ENCODE results near the gene HMX3. TPM values are rescaled to one million over a fixed set of nuclear protein-coding genes. Genes with fewer than 3 reads are reported as not detected.

HMX3 gene
- total and polyA plus RNA-seq, 2 of the 8 experiments (the other 6 are each of a cell fraction or from before 2014, with no cell fraction given) = 0.05 TPM; not detected in 1

DNA sequence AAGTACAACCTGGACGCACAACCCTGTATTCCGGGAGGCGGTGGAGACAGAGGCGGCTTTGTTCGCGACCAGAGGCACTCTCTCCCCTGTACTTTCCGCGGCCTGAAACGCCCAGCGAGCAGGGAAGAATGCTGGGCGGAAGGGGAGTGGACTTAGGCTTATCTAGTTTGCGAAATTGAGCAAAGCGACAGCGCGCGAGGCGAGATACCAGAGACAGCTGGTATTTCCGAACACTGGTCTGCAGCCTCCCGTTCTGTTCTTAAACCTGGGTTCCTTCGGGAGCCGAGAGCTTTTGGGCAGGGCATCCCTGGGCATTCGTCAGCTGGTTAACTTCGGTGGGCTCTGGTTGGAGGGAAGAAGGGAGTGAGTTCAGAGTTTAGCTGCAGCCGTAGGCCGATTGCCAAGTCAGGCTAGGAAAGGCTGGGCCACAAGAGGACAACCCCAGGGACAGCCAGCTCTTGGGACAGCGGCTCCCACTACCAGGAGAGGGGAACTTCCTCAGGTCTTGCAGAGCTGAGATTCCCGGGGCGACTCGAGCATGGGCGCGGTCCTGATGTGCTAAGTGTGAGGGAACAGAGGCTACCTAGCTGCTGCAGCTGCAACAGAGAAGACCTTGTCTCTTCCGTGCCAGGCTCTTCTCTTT is 3.9 kb downstream of the HMX3 start:
- peak overlapping the region; percentile 1 to 50 (median 34); a peak in 6 of 8 replicates for H3K4me3 ChIP-seq (ENCODE audit: extremely low read depth in 1 of 4, insufficient read depth in 2 of 4, low read depth in 3 of 4, low read length in 4 of 4)
- no peaks in the 10 kb centered on the region for H3K79me2 ChIP-seq (ENCODE audit: control insufficient read depth in 1 of 2, insufficient read depth in 2 of 2, low read length in 2 of 2)
- no peaks in the 10 kb centered on the region for H3K9me3 ChIP-seq (ENCODE audit: insufficient read depth in 2 of 2, low read depth in 1 of 2, low read length in 1 of 2)
- H3K14ac ChIP-seq (ENCODE audit: insufficient read length) = no peak overlapping the region
- H4K20me1 ChIP-seq (replicated peaks in 1 of 2; ENCODE audit: control insufficient read depth in 1 of 2, insufficient read depth in 2 of 2, low read length in 2 of 2) = peaks cover 11 to 29% of the 10 kb centered on the region in 2 experiments
- H3K4ac ChIP-seq (replicated peaks; ENCODE audit: insufficient read length, low read depth, low read length) = peak overlapping the region; percentile 40
- H3K4me2 ChIP-seq (ENCODE audit: insufficient read depth in 1 of 2, low read depth in 2 of 2, low read length in 2 of 2) = peak overlapping the region; percentile 62 to 67
- H2AFZ ChIP-seq (ENCODE audit: low read length) = no peak overlapping the region
- 3% methylated on average over 32 of the region's 32 CpGs; no CpG with 5 or more reads in 1 of the 2 experiments for WGBS, 2 experiments (ENCODE audit: extremely low coverage in 1 of 2, insufficient coverage in 1 of 2, insufficient read length in 1 of 2, insufficient replicate concordance in 2 of 2, low coverage in 1 of 2, low lambda C conversion rate in 2 of 2, missing lambda C conversion rate in 1 of 2)
- FAIRE-seq (peak; percentile 36), DNase-seq (ENCODE audit: low read depth in 1 of 2, low spot score in 2 of 2) (peak in 1 of 2 experiments; percentile 77)
- H3K23me2 ChIP-seq (ENCODE audit: low read depth, low read length) = peaks cover 14% of the 10 kb centered on the region; the same call in 1 of the 2 replicates
- H2BK20ac ChIP-seq (ENCODE audit: low read length) = no peak overlapping the region
- H2BK12ac ChIP-seq (ENCODE audit: low read depth, low read length) = peak overlapping the region; percentile 18; the same call in 1 of the 2 replicates
- H3K9ac ChIP-seq (replicated peaks in 1 of 4; ENCODE audit: extremely low read depth in 1 of 4, low read depth in 3 of 4, low read length in 3 of 4) = no peak overlapping the region
- H3K79me1 ChIP-seq (ENCODE audit: low read depth, low read length) = no peaks in the 10 kb centered on the region
- no peak overlapping the region for H3K27ac ChIP-seq (ENCODE audit: low read depth, low read length)
- 0 out of 2 replicates have a peak overlapping the region, but pooled peaks have one; percentile 9 for H3K18ac ChIP-seq (ENCODE audit: extremely low read depth, low read length)
- H3K27me3 ChIP-seq (replicated peaks in 1 of 4; ENCODE audit: control insufficient read depth in 3 of 4, extremely low read depth in 1 of 4, insufficient read depth in 3 of 4, low read length in 3 of 4) = peaks cover 86 to 100% (median 98%) of the 10 kb centered on the region in 4 experiments
- 0 out of 2 replicates have a peak overlapping the region, but pooled peaks have one; percentile 44 for H2BK5ac ChIP-seq (ENCODE audit: low read depth, low read length)
- H3K4me1 ChIP-seq (replicated peaks in 1 of 4; ENCODE audit: control insufficient read depth in 3 of 4, insufficient read depth in 4 of 4, low read length in 3 of 4) = peaks cover 0 to 41% (median 25%) of the 10 kb centered on the region in 4 experiments; a peak in 6 of 7 replicates
- no peak overlapping the region; the same call in 1 of the 2 replicates for H4K8ac ChIP-seq (ENCODE audit: extremely low read depth, insufficient read depth, low read length)
- ChIA-PET POLR2A (ENCODE audit: partially characterized antibody) (interaction anchor here (3.4 kb wide), 1 partner anchor 10 kb away, joined by 37 read pairs; the partner anchor contains the start of gene HMX2), CTCF (ENCODE audit: partially characterized antibody) (interaction anchor here (0.8 to 4.4 kb wide), 7 partner anchors 11 to 362 kb away, joined by 3 to 37 read pairs (median 5); partner anchors contain the start of gene BUB3)
- H4K5ac ChIP-seq (ENCODE audit: insufficient read length, low read depth, low read length) = no peak overlapping the region
- no peak overlapping the region for H4K91ac ChIP-seq (replicated peaks; ENCODE audit: insufficient read length, low read length)
- no peak overlapping the region for H2AK5ac ChIP-seq (ENCODE audit: low read depth, low read length)
- H2BK120ac ChIP-seq (replicated peaks; ENCODE audit: low read depth, low read length) = no peak overlapping the region
- no peak overlapping the region for H3K56ac ChIP-seq (replicated peaks; ENCODE audit: insufficient read length, low read depth, low read length)
- no peak overlapping the region for H2BK15ac ChIP-seq (ENCODE audit: low read length)
- no peaks in the 10 kb centered on the region; a peak in 1 of 8 replicates for H3K36me3 ChIP-seq (ENCODE audit: control insufficient read depth in 2 of 4, insufficient read depth in 4 of 4, low read length in 3 of 4)
- H3K23ac ChIP-seq (ENCODE audit: insufficient read length) = no peak overlapping the region
- TF ChIP-seq CTBP2 (IDR thresholded peaks at IDR 0.05; ENCODE audit: borderline replicate concordance, insufficient read depth, insufficient read length, low read length) = peak; percentile 97
- peak; percentile 95 for TF ChIP-seq EZH2 (IDR thresholded peaks at IDR 0.05; ENCODE audit: low read depth, low read length, severe bottlenecking)
- TF ChIP-seq RNF2 (IDR thresholded peaks at IDR 0.05; ENCODE audit: borderline replicate concordance, low read depth, low read length, missing control alignments, poor library complexity, severe bottlenecking) = peak; percentile 99
- no peak for TF ChIP-seq SP4 (IDR thresholded peaks at IDR 0.05; ENCODE audit: low read length)
- no peak for TF ChIP-seq HDAC6 (IDR thresholded peaks at IDR 0.05; ENCODE audit: low read depth, low read length)
- TF ChIP-seq SIN3A (conservative IDR thresholded peaks at IDR 0.05 in 1 of 2, IDR thresholded peaks at IDR 0.05 in 1 of 2; ENCODE audit: low read depth in 1 of 2, low read length in 2 of 2) = no peak
- TF ChIP-seq EGR1 (IDR thresholded peaks at IDR 0.05; ENCODE audit: borderline replicate concordance, low read depth, low read length) = peak; percentile 40; the same call in 1 of the 2 replicates
- no peak for TF ChIP-seq HDAC2 (IDR thresholded peaks at IDR 0.05; ENCODE audit: borderline replicate concordance in 1 of 2, low read depth in 2 of 2, low read length in 2 of 2)
- 0 out of 2 replicates have a peak, but pooled peaks have one; percentile 44 for TF ChIP-seq TCF12 (IDR thresholded peaks at IDR 0.05; ENCODE audit: low read depth, low read length)
- TF ChIP-seq JUN (IDR thresholded peaks at IDR 0.05; ENCODE audit: low read depth, low read length) = no peak
